MM.1S (cell line): ENCODE data around the gene UGT8.

ENCODE experiments used
- DNase-seq: peaks from one replicate; pipeline ENCODE4 v3.0.0-alpha.2; 2015
- H2AFZ ChIP-seq: fragments of 300-600 bp; sonication (generic); 2 replicates; pipeline ENCODE4 v1.6.0; 2016; ENCODE audit warnings: antibody characterized with exemption, low read length
- H3F3A ChIP-seq: fragments of 300-600 bp; sonication (generic); 2 replicates; pipeline ENCODE4 v1.6.1; 2016; ENCODE audit warnings: mild to moderate bottlenecking, antibody characterized with exemption, low read length, moderate library complexity, mixed read lengths; ENCODE audit not compliant: insufficient read depth
- H3K27ac ChIP-seq: fragments of 300-600 bp; sonication (generic); 2 replicates; pipeline ENCODE4 v1.5.1; 2016; ENCODE audit warnings: mild to moderate bottlenecking, low read length
- H3K27me3 ChIP-seq: fragments of 300-600 bp; sonication (generic); replicated peaks from 2 replicates; pipeline ENCODE4 v1.6.0; 2016; ENCODE audit warnings: low read length; ENCODE audit not compliant: insufficient read depth
- H3K36me3 ChIP-seq: fragments of 300-600 bp; sonication (generic); replicated peaks from 2 replicates; pipeline ENCODE4 v1.6.1; 2016; ENCODE audit warnings: mild to moderate bottlenecking, low read length, mixed read lengths; ENCODE audit not compliant: insufficient read depth
- H3K4me1 ChIP-seq: fragments of 300-600 bp; sonication (generic); 2 replicates; pipeline ENCODE4 v1.6.1; 2016; ENCODE audit warnings: low read length, mixed read lengths
- H3K4me2 ChIP-seq: fragments of 300-600 bp; sonication (generic); 2 replicates; pipeline ENCODE4 v1.6.0; 2016; ENCODE audit warnings: low read depth, low read length
- H3K4me3 ChIP-seq: fragments of 300-600 bp; sonication (generic); 2 replicates; pipeline ENCODE4 v1.5.1; 2016; ENCODE audit warnings: low read length, mixed read lengths
- H3K79me2 ChIP-seq: fragments of 300-600 bp; sonication (generic); 2 replicates; pipeline ENCODE4 v1.6.1; 2016; ENCODE audit warnings: mixed run types, low read length, mixed read lengths
- H3K9ac ChIP-seq: fragments of 300-600 bp; sonication (generic); 2 replicates; pipeline ENCODE4 v1.6.1; 2016; ENCODE audit warnings: low read length, mixed read lengths
- H3K9me2 ChIP-seq: fragments of 300-600 bp; sonication (generic); replicated peaks from 2 replicates; pipeline ENCODE4 v1.6.1; 2016; ENCODE audit warnings: mild to moderate bottlenecking, low read length, mixed read lengths; ENCODE audit not compliant: insufficient read depth
- H3K9me3 ChIP-seq: fragments of 300-600 bp; sonication (generic); replicated peaks from 2 replicates; pipeline ENCODE4 v1.6.1; 2016; ENCODE audit warnings: mild to moderate bottlenecking, low read length, mixed read lengths; ENCODE audit not compliant: insufficient read depth
- H4K20me1 ChIP-seq: fragments of 300-600 bp; sonication (generic); 2 replicates; pipeline ENCODE4 v1.6.1; 2016; ENCODE audit warnings: mild to moderate bottlenecking, low read length, moderate library complexity, mixed read lengths; ENCODE audit not compliant: insufficient read depth
- EZH2 ChIP-seq: fragments of 300-600 bp; sonication (generic); optimal IDR thresholded peaks from 2 replicates; pipeline ENCODE3; 2017; ENCODE audit warnings: low read depth, mild to moderate bottlenecking, antibody characterized with exemption, low read length, mixed read lengths
- EZH2phosphoT487 ChIP-seq: fragments of 300-600 bp; sonication (generic); IDR thresholded peaks from 2 replicates; pipeline ENCODE4 v1.6.1; 2018; ENCODE audit warnings: antibody characterized with exemption, low read length
- TF ChIP-seq, protein P1 (sequence below): fragments of 300-600 bp; sonication (generic); IDR thresholded peaks from 2 replicates; pipeline ENCODE4 v1.5.1; 2016; ENCODE audit warnings: antibody characterized with exemption, low read length, mixed read lengths

UGT8 gene

DNA sequence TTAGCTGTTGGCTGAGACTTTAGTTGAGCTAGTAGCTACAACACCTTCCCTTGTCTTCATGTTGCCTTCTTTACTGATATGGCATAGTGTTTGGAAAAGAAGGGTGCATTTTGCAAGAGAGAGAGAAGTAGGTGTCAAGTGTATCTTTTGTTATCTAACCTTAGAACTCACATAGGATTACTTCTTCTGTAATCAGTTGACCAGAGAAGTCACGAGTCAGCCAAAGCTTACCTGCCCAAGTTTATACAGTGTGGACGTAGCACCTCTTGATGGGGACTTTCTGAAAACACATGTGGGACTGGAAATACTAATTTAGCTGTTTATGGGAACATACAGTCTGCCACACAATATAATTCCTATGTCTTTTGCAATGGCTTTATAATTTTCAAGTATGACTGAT is 56.0 kb downstream of the UGT8 start:
- H3K27ac ChIP-seq: no peak overlapping the region
- H3K79me2 ChIP-seq: no peaks in the 10 kb centered on the region
- no peaks in the 10 kb centered on the region for H3F3A ChIP-seq
- H3K4me1 ChIP-seq: no peaks in the 10 kb centered on the region
- H2AFZ ChIP-seq: no peak overlapping the region
- no peaks in the 10 kb centered on the region for H3K9me2 ChIP-seq
- DNase-seq: no peak
- H3K36me3 ChIP-seq: no peaks in the 10 kb centered on the region
- no peaks in the 10 kb centered on the region for H4K20me1 ChIP-seq
- H3K4me2 ChIP-seq: no peak overlapping the region
- H3K4me3 ChIP-seq: no peak overlapping the region
- H3K9ac ChIP-seq: no peak overlapping the region
- no peaks in the 10 kb centered on the region for H3K9me3 ChIP-seq
- no peak for TF ChIP-seq EZH2phosphoT487
- TF ChIP-seq, protein P1, sequence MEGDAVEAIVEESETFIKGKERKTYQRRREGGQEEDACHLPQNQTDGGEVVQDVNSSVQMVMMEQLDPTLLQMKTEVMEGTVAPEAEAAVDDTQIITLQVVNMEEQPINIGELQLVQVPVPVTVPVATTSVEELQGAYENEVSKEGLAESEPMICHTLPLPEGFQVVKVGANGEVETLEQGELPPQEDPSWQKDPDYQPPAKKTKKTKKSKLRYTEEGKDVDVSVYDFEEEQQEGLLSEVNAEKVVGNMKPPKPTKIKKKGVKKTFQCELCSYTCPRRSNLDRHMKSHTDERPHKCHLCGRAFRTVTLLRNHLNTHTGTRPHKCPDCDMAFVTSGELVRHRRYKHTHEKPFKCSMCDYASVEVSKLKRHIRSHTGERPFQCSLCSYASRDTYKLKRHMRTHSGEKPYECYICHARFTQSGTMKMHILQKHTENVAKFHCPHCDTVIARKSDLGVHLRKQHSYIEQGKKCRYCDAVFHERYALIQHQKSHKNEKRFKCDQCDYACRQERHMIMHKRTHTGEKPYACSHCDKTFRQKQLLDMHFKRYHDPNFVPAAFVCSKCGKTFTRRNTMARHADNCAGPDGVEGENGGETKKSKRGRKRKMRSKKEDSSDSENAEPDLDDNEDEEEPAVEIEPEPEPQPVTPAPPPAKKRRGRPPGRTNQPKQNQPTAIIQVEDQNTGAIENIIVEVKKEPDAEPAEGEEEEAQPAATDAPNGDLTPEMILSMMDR: no peak
- no peak for TF ChIP-seq EZH2
- no peaks in the 10 kb centered on the region for H3K27me3 ChIP-seq

DNA sequence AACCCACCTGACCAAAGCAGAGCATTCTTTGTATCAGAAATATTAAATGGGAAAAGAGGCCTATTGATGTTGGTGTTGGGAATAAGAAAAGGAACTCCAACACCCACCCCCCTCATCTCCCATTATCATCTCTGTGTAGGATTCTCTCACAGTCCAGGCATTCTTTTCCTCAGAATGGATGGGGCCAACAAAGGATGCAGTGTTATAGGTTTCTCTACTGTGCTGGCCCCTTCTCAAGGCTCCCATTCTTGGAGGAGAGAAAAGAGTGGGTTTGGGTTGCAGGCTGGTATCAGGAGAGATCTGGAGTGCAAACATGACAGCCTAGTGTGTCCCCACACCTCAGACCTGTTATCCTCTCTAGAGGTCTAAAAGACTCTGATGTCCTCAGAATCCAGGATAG is 59.6 kb downstream of the UGT8 start:
- DNase-seq: no peak
- no peak overlapping the region for H3K4me3 ChIP-seq
- no peak overlapping the region for H3K9ac ChIP-seq
- no peaks in the 10 kb centered on the region for H3K36me3 ChIP-seq
- no peak overlapping the region for H3K4me2 ChIP-seq
- TF ChIP-seq EZH2phosphoT487 (no peak), EZH2 (no peak)
- TF ChIP-seq, protein P1: no peak
- no peak overlapping the region for H3K27ac ChIP-seq
- no peaks in the 10 kb centered on the region for H3K9me3 ChIP-seq
- no peaks in the 10 kb centered on the region for H3K27me3 ChIP-seq
- no peaks in the 10 kb centered on the region for H3K4me1 ChIP-seq
- no peaks in the 10 kb centered on the region for H3K79me2 ChIP-seq
- no peak overlapping the region for H2AFZ ChIP-seq
- H3F3A ChIP-seq: no peaks in the 10 kb centered on the region
- no peaks in the 10 kb centered on the region for H3K9me2 ChIP-seq
- H4K20me1 ChIP-seq: no peaks in the 10 kb centered on the region

DNA sequence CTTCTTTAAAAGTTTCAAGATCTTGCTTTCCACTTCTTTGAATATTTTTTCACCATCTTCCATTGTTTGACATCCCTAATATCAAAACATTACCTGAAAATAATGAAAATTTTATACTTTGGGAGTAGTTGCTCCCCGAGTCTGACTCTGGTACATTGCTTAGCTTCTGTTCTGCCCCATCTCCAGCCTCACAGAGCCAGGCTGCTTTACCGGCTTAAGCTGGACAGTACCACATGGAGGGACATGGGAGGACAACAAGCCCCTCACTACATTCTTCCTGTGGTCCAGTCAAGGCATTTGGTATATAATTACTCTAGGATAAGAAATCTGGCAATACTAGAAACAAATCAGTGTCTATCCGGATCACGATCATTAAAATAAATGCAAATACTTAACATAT is 60.2 kb downstream of the UGT8 start:
- no peaks in the 10 kb centered on the region for H3K4me1 ChIP-seq
- H3K9ac ChIP-seq: no peak overlapping the region
- H3K36me3 ChIP-seq: no peaks in the 10 kb centered on the region
- H4K20me1 ChIP-seq: no peaks in the 10 kb centered on the region
- H2AFZ ChIP-seq: no peak overlapping the region
- H3K27ac ChIP-seq: no peak overlapping the region
- no peak overlapping the region for H3K4me3 ChIP-seq
- no peaks in the 10 kb centered on the region for H3K27me3 ChIP-seq
- no peaks in the 10 kb centered on the region for H3F3A ChIP-seq
- H3K9me3 ChIP-seq: no peaks in the 10 kb centered on the region
- TF ChIP-seq EZH2phosphoT487 (no peak), EZH2 (no peak)
- TF ChIP-seq, protein P1: no peak
- H3K4me2 ChIP-seq: no peak overlapping the region
- H3K79me2 ChIP-seq: no peaks in the 10 kb centered on the region
- no peaks in the 10 kb centered on the region for H3K9me2 ChIP-seq
- no peak for DNase-seq
